AG04450 (cell line): ENCODE measurements around the gene FBXO17. TPM values are rescaled to one million over a fixed set of nuclear protein-coding genes. Genes with fewer than 3 reads are reported as not detected.

Source experiments
- CTCF ChIA-PET: fragments of 300-600, 350-600 bp; formaldehyde crosslinking; extraction: SDS; loops from one replicate; lab custom pipeline; 2022; ENCODE audit warnings: antibody characterized with exemption, inconsistent platforms; lab: Charles Lee
- POLR2A ChIA-PET: fragments of 350-600 bp; formaldehyde crosslinking; extraction: SDS; loops from one replicate; lab custom pipeline; 2021; ENCODE audit warnings: antibody characterized with exemption, inconsistent platforms; lab: Yijun Ruan, JAX
- DNase-seq: peaks from one replicate; pipeline ENCODE4 v3.0.0-alpha.2; 2011; ENCODE audit warnings: low read depth, low spot score
- H3K27ac ChIP-seq: one replicate; pipeline ENCODE4 v1.5.1; 2012; ENCODE audit warnings: low read depth, low read length, control low read depth
- H3K27me3 ChIP-seq: one replicate; pipeline ENCODE4 v1.6.0; 2012; ENCODE audit warnings: low read length; ENCODE audit not compliant: control insufficient read depth, insufficient read depth
- H3K4me3 ChIP-seq: 2 replicates; pipeline ENCODE4 v1.5.1; 2011; ENCODE audit warnings: mild to moderate bottlenecking, low read depth, low read length, control low read depth
- H3K9me3 ChIP-seq: 2 replicates; pipeline ENCODE4 v1.5.1; 2012; ENCODE audit warnings: low read length; ENCODE audit not compliant: control insufficient read depth, insufficient read depth
- polyA plus RNA-seq: library from polyadenylated mRNA; depleted of rRNA; stranded (reverse); fragments of >200 nt; gene quantifications from 2 replicates; pipeline ENCODE4 v1.2.3, GENCODE V29; 2011
- TF ChIP-seq, protein P1 (sequence below): IDR thresholded peaks from 2 replicates; pipeline ENCODE4 v1.5.1; 2011; ENCODE audit warnings: low read depth, low read length, control low read depth, inconsistent platforms

The FBXO17 gene
- polyA plus RNA-seq, 1 experiment = 10.8 TPM

DNA sequence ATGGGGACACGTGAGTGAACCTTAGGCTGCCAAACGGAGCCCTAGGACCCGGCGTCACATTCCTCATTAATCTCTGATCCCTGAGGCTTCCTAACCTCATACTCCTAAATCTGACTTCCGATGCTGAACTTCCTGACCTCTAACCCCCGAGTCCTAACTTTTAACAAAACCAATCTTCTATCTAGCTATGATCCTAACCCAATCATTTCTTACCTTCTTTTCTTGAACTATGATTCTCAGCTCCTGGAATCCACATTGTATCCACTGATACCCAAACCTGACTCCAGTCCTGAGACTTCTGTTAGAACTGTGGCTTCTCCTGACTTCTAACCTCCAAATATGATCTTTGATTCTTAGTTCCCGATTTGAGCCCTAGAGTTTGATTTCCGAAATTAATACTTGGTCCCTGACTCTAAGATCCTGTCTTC, 75.3 kb downstream of the FBXO17 start:
- H3K27ac ChIP-seq = peak overlapping the region; percentile 82
- TF ChIP-seq, protein P1, sequence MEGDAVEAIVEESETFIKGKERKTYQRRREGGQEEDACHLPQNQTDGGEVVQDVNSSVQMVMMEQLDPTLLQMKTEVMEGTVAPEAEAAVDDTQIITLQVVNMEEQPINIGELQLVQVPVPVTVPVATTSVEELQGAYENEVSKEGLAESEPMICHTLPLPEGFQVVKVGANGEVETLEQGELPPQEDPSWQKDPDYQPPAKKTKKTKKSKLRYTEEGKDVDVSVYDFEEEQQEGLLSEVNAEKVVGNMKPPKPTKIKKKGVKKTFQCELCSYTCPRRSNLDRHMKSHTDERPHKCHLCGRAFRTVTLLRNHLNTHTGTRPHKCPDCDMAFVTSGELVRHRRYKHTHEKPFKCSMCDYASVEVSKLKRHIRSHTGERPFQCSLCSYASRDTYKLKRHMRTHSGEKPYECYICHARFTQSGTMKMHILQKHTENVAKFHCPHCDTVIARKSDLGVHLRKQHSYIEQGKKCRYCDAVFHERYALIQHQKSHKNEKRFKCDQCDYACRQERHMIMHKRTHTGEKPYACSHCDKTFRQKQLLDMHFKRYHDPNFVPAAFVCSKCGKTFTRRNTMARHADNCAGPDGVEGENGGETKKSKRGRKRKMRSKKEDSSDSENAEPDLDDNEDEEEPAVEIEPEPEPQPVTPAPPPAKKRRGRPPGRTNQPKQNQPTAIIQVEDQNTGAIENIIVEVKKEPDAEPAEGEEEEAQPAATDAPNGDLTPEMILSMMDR = no peak
- ChIA-PET CTCF (interaction anchor here (0.6 to 2.5 kb wide), 5 partner anchors 13 to 266 kb away, joined by 3 to 23 read pairs (median 4); partner anchors contain the start of genes MRPS12 and SARS2), POLR2A (interaction anchor here (0.7 to 1.6 kb wide), 9 partner anchors 17 to 282 kb away, joined by 3 to 6 read pairs (median 4); partner anchors contain the start of genes ACTN4, MAP4K1, MRPS12 and SARS2)
- H3K27me3 ChIP-seq = no peaks in the 10 kb centered on the region
- peak overlapping the region; percentile 84 for H3K4me3 ChIP-seq
- no peak for DNase-seq
- H3K9me3 ChIP-seq = no peaks in the 10 kb centered on the region; the same call in 1 of the 2 replicates

DNA sequence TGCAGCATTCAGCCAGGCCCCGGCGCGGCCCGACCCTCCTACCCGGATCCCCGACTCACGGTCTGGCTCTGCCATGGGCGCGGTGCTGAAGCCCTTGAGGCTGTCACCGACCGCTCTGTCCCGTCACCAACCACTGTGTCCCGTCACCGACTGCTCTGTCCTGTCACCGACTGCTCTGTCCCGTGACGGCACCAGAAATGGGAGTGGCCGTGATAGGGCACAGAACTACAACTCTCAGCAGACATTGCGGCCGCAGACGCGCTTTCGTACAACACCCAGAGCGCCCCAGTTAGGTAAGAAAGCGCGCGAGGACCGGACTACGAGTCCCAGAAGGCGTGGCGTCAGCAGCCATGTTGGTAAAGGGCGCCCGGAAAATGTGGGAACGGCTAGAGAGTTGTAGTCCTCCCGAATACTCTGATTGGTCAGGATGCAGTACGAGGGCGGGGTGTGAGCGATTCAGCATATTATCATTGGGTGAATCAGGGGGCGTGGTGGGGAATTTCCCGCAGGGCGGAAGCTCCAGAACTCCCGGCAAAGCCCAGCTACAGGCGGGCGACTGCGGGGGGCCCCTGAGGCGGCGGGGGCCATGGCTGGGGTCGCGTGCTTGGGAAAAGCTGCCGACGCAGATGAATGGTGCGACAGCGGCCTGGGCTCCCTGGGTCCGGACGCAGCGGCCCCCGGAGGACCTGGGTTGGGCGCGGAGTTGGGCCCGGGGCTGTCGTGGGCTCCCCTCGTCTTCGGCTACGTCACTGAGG, 75.9 kb downstream of the FBXO17 start, which contains the start of the genes NFKBIB and SIRT2:
NFKBIB (plus strand) TSS at position 523 of the 755 bp plus-strand sequence; CDS start at position 587, 64 bp downstream.
SIRT2 (minus strand) TSS at position 172 of the 755 bp plus-strand sequence; CDS start at position 75, 97 bp downstream.
- peak; percentile 98 for DNase-seq
- ChIA-PET POLR2A (interaction anchor here (0.7 to 1.6 kb wide), 9 partner anchors 17 to 282 kb away, joined by 3 to 6 read pairs (median 4); partner anchors contain the start of genes ACTN4, MAP4K1, MRPS12 and SARS2), CTCF (interaction anchor here (0.6 to 2.5 kb wide), 5 partner anchors 12 to 265 kb away, joined by 3 to 23 read pairs (median 4); partner anchors contain the start of genes MRPS12 and SARS2)
- Histone ChIP-seq H3K9me3 (no peaks in the 10 kb centered on the region; the same call in 1 of the 2 replicates), H3K27ac (peak within 1 kb of the TSS; percentile 82), H3K27me3 (no peaks in the 10 kb centered on the region), H3K4me3 (peak within 1 kb of the TSS; percentile 97)
- TF ChIP-seq, protein P1 = no peak

DNA sequence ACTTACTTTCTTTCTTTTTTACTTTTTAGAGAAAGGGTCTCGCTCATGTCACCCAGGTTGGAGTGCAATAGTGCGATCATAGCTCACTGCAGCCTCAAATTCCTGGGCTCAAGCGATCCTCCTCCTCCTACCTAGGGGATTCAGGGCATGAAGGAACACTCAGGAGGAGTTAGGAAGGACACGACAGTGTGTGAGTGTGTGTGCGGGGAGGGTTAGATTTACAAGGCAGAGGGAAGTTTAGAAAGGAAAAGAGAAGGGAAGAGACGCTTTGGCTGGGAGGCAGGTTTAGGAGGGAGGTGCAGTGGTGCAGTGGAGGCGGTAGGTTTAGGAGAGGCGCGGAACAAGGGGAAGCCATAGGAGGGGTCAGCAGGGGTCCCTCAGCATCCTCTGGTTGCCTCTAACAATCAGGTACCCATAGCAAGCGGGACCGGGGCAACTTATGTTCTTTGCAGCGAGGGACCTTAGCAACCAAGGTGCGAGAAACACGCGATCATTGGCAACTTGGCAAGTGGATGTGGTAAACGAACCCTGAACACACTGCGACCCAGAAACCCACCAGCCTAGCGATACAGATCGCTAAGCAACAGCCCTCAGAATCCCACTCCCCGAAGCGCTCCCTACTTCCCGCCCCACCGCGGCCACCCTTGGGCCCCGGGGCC, 76.6 kb downstream of the FBXO17 start:
- no peak for DNase-seq
- TF ChIP-seq, protein P1 = no peak
- ChIA-PET POLR2A (interaction anchor here (0.6 kb wide), 1 partner anchor 242 kb away, joined by 3 read pairs; no protein-coding TSS in a partner anchor), CTCF (no interaction called here)
- Histone ChIP-seq H3K27me3 (no peaks in the 10 kb centered on the region), H3K9me3 (no peaks in the 10 kb centered on the region; the same call in 1 of the 2 replicates), H3K4me3 (peak overlapping the region; percentile 97), H3K27ac (peak overlapping the region; percentile 52)

DNA sequence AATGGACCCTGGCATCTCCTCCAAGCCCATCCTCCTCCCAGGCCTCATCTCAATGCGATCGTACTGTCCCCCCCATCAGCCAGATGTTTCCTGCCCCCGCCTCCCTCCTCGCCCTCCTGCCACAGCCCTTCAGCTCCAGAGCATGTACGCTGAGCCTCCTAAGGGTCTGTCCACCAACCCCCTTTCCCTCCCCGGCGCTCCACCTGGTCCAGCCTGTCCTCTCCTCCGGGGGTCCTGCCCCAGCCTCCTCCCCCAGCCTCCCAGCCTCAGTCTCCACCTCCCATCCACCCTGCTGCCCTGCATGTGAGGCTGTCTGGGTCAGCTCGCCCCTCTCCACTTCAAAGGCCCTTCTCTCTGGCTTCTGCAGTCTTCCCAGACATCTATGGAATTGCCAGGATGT, 80.6 kb downstream of the FBXO17 start:
- Histone ChIP-seq H3K4me3 (no peak overlapping the region), H3K9me3 (no peaks in the 10 kb centered on the region; the same call in 1 of the 2 replicates), H3K27ac (no peak overlapping the region), H3K27me3 (no peaks in the 10 kb centered on the region)
- POLR2A ChIA-PET = no interaction called here
- CTCF ChIA-PET = no interaction called here
- TF ChIP-seq, protein P1 = no peak
- DNase-seq = no peak
